Islet of Langerhans (tissue), 1 donor: ENCODE measurements around the gene ZNF207.
"Not testable (repeated sequence)": the region's sequence is repeated elsewhere in the genome, so short reads cannot be mapped to it uniquely, and the experiment has no call there.

Experiments
- FAIRE-seq: peaks from one replicate; lab custom pipeline; 2011; peaks lifted over from hg19 to GRCh38; lab: Jason Lieb, UNC

ZNF207 gene

DNA sequence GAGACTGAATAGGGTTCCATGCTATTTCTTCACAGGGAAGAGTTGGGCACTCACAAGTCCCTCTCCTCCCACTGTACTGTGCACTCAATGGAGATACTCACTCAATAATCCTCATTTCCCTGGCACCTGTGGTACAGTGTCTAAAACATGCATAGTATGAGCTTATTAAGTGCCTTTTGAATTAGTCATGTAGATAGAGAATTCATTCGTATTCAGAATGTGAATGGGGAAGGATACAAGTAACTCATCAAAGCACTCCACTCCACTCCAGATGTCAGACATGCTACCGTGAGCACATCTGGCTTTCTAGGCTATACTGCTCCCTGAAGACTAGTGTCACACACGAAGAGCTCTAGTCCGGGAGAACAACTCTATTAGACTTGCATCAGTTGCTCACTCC lies 14.3 kb upstream of the ZNF207 start:
- FAIRE-seq: no peak

DNA sequence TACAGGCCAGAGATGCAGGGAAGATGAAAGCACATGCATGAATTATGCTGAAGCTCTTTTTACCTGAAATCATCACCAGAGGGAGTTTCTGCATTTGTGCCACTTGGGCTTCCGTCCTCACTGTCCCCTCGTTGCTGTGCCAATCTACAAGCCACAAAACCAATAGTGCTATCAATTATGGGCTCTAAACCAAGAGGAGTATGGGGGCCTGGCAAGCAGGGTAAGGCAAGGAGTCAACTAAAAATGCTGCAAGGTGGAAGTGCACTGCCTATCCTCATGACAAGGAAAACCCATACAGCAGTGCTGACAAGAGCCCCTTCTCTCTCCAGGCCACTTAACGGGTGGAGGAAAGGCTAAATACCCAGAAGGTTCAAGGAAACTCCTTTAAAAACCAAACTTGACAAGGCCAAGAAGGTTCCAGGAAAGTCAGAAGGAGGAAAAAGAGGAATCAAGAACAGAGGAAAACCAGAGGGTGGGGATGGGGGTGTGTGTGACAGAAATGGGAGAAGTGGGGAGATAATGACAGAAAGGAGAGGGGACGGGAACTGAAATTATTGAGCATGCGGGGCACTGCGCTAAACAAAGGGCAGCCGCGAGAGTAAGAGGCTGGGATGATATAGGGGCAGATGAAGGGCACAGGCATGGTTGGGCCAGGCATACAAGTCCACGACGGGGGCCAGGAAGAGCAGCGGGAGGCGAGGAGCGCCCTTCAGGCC lies 8.7 kb upstream of the ZNF207 start:
- no peak for FAIRE-seq

DNA sequence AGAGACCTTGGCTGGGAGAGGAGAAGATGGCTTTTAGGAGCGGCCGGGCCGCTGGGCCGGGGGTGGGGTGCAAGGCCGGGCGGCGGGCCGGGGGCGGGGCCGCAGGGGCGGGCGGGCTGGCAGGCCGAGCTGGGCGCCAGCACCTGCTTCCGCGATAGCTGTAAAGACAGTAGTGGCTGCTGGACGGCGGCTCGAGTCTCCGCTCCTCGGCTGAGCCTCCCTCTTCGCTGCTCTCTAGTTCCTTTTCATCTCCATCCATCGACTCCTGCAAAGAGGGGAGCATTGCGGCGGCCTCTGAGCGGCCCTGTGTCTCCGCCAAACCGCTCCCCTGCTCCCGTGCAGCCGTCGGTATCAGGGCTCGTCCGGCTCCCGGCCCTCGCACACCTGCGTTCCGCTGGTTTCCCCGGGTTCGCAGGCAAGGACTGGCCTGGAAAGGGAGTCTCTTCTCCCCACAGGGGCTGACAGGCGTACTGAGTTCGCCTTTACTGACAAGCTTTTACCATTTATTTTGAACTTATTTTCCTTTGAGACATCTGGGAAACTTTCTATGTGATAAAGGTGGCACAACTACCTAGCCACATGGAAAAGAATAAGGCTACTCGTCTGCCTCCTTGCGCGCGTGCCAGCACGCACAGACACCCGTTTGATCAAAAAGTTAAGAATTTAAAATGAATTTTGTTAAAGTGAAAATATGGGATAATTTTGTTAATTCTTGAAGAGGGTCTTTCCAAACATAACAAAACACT lies 7.9 kb upstream of the ZNF207 start, which contains the start of gene C17orf75:
C17orf75 (minus strand) TSS at position 317 of the 746 bp plus-strand sequence; CDS start at position 283, 34 bp downstream.
- no peak for FAIRE-seq

DNA sequence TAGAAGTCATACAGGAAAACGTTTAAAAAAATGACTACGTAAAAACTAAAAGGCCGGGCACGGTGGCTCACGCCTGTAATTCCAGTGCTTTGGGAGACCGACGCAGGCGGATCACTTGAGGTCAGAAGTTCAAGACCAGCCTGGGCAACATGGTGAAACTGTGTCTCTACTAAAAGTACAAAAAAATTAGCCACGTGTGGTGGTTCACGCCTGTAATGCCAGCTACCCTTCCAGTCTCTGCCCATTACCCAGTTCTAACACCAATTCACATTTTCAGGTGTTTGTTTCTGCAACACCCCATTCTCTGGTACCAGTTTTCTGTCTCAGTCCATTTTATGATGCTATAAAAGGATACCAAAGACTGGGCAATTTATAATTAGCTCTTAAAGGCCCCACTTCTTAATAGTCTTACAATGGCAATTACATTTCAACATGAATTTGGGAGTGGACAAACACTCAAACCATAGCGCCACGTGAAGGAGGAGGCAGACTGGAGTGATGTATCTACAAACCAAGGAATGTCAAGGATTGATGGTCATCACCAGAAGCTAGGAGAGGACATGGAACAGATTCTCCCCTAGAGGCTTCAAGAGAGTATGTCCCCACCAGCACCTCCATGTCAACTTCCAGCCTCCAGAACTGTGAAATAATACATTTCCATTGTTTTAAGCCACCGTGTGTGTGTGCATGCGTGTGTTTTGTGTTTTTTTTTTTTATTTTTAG lies 7.2 kb upstream of the ZNF207 start:
- FAIRE-seq: no peak

DNA sequence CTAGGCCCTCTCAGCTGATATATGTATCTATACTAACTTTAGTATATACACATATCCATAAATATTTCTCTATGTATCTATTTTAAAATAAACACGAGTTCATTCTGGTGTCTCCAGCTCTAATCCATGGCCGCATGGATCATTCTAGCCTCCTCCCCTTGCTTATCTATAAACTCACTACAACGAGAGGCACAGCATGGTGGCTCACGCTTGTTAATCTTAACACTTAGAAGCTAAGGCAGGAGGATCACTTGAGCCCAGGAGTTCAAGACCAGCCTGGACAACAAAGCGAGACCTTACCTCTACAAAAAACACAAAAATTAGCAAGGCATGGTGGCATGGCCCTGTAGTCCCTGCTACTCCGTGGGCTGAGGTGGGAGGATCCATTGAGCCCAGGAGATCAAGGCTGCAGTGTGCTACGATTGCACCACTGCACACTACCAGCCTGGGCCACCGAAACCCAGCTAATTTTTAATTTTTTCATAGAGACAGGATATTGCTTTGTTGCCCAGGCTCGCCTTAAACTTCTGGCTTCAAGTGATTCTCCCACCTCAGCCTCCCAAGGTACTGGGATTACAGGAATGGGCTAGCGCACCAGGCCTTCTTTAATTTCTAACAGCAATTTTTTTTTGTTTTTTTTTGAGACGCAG lies 3.9 kb upstream of the ZNF207 start:
- no peak for FAIRE-seq

DNA sequence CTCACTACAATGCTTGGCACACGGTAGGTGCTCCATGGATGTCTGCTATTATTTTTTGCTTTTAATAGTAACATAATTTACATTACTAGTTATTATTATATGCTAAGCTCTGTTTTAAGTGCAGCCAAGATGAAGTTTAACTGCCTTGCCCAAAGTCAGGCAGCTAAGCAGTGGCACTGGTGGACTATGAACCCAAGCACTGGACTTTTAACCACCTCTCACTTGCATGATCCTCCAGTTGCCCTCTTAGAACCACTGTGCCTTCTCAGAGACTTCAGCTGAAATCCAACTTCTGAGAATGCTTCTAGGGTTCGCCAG lies 1.5 kb upstream of the ZNF207 start:
- FAIRE-seq: no peak

DNA sequence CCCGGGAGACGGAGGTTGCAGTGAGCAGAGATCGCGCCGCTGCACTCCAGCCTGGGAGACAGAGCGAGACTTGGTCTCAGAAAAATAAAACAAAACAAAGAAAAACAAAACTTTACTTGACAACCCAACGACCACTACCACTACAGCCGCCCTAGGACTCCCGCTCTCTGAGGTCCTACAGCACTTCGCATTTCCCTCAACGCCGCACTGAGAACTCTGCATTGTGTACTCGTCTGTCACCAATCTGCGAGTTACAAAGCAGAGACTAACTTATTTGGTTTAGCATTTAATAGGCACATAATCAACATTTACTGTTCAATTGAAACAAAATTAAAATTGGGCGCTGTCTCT lies 479 bp upstream of the ZNF207 start:
- FAIRE-seq: no peak

DNA sequence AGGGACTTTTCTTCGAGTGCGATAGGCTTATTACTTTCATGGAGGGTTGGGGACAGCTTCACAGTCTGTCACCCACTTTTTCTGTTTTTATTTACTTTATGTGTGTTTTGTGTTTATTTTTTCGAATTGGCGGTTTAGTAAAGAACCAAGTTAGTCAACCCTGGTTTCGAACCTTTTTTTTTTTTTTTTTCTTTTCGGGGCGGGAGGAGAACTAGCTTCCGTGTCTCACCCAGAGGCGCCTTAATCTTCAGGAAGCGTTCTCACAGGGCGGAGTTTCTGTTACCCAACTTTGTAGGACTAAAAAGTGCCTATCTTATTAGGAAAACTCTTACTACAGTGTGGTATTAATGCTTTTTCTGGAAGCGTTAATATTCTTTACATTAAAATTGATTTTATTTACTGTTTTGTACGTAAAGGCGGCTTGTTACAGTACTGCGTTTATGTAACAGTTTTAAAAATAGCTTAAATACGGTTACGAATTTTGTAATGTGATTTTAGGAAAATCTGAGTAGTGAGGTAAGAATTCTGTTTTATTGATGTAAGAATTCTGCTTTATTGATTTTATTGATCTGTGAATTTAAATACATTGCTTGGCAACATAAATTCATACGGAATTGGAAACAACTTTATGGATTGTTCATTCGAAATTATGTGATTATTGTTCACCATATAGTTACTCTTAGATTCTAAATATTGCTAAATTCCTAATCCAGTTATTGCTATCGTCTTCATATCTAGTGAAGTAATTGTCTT lies 885 bp downstream of the ZNF207 start:
- FAIRE-seq: no peak

DNA sequence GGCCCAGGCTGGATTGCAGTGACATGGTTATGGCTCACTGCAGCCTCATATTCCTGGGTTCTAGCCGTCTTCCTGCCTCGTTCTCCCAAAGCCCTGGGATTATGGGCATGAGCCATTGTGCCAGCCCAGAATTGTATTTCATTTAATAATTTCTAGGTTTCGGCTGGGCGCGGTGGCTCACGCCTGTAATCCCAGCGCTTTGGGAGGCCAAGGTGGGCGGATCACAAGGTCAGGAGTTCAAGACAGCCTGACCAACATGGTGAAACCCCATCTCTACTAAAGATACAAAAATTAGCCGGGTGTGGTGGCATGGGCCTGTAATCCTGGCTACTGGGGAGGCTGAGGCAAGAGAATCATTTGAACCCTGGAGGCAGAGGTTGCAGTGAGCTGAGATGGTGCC lies 2.8 kb downstream of the ZNF207 start:
- FAIRE-seq: not testable (repeated sequence)

DNA sequence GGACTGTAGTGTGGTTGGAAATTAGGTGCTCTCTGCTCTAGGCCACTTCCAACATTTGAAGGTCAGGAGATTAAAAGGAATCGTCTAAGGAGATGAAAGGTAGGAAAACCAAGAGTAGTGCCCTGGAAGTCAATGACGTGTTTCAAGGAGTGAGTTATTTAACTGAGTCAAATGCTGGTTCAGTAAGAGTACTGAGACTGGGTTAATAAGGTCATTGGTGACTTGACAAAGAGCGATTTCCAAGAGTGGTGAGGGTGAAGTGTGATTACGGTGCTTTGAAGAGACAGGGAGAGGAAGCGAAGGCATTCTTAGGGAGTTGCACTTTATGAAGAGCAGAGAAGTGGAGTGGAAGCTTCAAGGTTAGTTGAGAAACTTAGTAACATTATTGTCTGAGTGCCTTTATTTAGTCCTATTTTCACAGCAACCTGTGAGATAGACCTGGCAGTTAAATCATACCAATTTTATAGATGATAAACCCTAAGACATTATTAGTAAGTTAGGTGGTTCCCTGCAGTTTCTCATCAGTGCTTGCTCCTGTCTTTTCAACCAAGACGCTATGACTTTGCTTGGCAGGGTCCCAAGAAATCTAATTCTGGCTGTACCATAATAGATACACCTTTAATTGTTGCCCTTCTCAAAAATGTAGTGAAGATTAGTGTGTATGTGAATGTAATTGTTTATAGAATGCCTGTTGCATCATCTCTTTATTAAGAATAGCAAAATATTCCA lies 5.9 kb downstream of the ZNF207 start:
- FAIRE-seq: no peak

DNA sequence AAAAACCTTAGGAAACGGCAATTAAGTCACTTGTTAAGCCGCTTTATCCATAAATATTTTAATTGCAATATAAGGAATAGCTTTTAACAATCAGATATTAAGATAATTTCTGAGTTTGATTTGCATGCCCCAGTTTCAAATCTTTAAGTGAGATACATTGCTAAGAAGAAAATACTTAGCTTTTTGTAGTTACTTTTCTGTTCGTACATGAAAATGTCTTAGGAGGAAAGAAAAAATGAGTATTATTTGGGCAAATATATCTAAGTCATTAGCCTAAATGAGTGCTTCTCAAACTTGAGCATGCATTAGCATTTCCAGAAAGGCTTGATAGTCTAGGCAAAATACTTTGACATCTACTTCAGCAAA lies 6.4 kb downstream of the ZNF207 start:
- FAIRE-seq: no peak

DNA sequence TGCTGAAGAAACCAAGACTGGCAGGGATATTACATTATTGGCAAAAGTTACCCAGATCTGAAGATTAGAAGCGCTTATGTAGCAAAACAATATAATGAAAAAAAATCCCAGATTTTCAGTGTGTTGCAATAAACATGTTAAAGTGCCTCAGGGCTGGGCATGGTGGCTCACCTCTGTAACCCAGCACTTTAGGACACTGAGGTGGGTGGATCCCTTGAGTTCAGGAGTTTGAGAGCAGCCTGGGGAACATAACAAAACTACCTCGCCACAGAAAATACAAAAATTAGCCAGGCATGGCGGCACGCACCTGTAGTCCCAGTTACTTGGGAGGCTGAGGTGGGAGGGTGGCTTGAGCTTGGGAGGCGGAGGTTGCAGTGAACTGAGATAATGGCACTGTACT lies 6.8 kb downstream of the ZNF207 start:
- FAIRE-seq: no peak

DNA sequence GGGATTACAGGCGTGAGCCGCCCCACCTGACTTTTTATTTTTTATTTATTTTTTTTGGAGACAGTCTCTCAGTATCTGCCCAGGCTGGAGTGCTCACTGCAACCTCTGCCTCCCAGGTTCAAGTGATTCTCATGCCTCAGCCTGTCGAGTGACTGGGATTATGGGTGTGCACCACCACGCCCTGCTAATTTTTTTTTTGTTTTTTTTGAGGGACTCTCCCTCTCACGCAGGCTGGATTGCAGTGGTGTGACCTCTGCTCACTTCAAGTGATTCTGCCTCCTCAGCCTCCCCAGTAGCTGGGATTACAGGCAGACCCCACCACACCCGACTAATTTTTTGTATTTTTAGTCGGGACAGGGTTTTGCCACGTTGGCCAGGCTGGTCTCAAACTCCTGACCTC lies 7.7 kb downstream of the ZNF207 start:
- no peak for FAIRE-seq

DNA sequence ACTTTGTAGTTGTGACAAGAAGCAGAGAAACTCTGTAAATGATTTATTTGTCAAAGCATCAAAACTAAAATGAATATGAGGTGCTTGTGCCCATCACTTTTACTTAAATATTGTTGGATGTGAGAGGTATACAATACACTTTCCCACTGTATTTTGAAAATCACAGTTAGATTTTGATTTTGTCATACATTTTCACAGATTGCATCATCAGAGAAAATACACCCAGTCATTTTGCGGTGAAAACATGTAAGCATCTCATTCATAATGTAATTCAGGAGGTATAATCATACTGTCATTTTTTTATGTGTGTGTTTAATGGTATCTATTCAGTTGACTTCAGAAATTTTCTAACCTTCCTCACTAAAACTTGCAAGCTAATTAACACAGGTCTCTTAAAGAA lies 11.3 kb downstream of the ZNF207 start:
- no peak for FAIRE-seq

DNA sequence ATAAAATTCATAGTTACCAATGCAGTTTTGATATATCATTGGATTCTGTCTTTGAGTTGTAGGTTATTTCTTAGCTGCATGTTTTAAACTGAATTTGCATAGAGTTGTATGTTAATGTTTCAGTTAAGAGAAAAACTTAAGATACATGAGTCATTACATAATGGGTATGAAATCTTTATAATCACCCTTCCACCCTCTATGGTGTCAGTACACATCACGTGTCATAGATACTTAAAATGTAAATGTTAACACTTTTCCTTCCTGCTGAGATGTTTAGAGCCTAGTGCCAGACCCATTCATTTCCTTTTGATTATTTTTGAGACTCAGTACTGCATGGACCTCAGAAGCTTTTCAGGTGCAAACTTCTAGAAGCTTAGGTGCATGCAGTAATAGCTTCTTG lies 20.5 kb downstream of the ZNF207 start:
- FAIRE-seq: no peak

DNA sequence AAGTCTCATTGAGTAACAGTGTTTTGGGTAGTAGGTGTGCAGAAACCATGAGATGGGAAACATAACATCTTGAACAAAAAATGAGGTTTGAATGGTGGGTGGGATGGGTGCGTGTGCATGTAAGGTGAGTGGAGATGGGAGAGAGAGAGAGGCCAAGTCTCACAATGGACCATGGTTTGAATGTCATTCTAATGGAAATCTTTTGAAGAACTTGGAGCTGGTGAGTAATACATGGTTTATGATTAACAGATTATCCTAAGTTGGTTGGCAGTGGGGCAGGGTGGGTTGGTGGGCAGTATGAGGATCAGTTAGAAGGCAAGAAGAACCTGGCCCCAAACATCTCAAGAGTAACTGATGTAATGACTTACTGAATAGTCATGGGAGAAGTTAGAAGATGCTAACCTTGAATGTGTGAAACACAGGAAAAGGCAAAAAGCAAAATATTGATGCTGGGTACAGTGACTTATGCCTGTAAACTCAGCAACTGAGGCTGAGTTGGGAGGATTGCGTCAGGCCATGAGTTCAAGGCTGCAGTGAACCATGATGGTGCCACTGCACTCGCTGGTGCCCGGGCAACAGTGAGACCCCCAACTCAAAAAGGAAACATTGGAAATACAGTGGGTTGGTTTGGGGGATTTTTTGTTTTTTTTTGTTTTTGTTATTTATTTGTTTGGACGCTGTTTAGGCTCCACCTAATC lies 32.7 kb downstream of the ZNF207 start:
- no peak for FAIRE-seq

DNA sequence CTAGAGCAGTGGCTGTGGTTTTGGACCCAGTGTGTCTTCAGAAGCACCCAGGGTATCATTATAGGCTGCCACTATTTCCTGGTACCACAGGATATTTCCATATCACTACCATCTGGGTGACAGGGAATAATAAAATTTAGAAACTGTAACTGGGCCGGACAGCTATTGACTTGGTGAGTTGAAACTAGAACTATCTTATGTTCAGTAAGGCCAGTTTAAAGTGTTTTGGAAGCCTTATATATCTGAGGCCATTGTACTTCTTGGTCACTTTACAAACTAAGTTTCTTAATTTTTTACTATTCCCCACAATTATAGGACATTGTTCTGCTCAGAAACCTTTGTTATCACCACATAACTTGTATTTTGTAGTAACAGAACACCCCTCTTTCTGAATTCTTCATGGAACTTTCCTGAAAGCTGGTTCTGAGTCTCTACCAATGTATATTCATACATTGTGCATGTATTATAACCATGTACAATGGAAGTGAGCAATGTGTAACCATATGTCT lies 34.0 kb downstream of the ZNF207 start:
- FAIRE-seq: no peak

DNA sequence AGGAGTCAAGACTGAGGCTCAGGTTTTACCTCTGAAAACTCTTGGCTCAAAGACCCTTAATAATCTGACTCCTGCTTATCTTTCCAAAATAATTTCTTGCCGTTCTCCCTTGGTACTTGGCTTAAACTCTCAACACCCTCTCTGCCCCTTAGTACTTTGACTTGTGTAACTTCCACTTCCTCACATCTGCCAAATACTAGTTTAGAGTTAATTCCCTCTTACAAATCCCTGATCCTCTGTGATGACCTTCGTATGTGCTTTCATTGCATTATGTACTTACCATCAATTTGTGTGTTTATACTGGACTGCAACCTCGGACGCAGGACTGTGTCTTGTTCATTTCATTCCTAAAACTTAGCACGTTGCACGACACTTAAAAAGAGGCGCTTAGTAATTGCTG lies 35.2 kb downstream of the ZNF207 start:
- FAIRE-seq: no peak

DNA sequence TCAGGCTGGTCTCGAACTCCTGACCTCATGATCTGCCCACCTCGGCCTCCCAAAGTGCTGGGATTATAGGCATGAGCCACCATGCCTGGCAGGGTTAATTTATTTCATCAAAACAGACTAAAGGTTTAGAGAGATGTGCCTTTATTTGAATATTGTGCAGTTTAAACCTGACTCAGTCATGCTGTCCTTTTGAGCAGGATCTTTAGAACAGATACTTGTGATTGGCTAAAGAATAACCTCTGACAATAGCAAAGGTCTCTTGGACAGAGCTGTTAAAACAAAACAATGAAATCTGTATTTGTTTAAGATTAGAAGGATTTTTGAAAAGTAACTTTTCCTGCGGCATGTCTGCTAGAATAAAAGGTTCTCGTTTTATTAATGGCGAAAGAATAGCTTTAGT lies 36.0 kb downstream of the ZNF207 start:
- FAIRE-seq: no peak

DNA sequence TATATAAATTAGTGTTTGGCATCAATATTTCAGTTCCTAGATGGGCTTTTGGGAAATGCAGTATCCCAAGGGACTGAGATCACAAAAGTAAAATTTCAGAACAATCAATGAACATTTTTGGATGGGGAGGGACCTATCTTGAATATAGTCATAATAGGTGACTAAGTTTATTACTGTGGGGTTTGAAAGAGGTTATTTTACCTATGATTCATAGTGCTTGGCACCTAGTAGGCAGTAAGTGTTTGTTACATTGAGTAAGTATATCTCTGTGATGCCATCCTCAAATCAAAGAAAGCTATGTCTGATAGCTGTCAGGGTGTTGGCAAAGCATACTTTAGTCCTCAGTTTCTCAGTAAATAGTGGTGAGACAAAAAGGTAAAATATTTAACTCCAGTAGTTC lies 36.9 kb downstream of the ZNF207 start:
- FAIRE-seq: no peak

DNA sequence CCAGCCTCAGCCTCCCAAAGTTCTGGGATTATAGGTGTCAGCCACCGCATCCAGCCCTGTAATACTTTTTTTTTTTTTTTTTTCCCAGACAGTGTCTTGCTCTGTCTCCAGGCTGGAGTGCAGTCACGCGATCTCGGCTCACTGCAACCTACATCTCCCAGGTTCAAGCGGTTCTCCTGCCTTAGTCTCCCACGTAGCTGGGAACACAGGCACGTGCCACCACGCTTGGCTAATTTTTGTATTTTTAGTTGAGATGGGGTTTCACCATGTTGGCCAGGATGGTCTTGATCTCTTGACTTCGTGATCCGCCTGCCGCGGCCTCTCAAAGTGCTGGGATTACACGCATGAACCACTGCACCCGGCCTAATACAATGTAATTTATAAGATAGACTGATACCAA lies 38.2 kb downstream of the ZNF207 start:
- not testable (repeated sequence) for FAIRE-seq
